SHP77 treated with DMSO at 0.1 percent for 48 hours (cell line): ENCODE measurements around the gene PLA2G4D.
A peak's percentile ranks its signal among the peaks of the same experiment; 100 is the strongest.
"Not testable (repeated sequence)": the region's sequence is repeated elsewhere in the genome, so short reads cannot be mapped to it uniquely, and the experiment has no call there.

Source experiments
- DNase-seq: peaks from one replicate; lab custom pipeline; 2025; lab: John Stamatoyannopoulos, UW

The PLA2G4D gene

GRCh38 chr15:42128476-42128875 is 34.1 kb upstream of the PLA2G4D start:
- DNase-seq = no peak

GRCh38 chr15:42123546-42123945 is 29.2 kb upstream of the PLA2G4D start:
- no peak for DNase-seq

- no peak for DNase-seq
These were observed 27.3 kb upstream of the PLA2G4D start for GRCh38 chr15:42121682-42122081.

- no peak for DNase-seq
These were observed 26.7 kb upstream of the PLA2G4D start for GRCh38 chr15:42121021-42121420.

GRCh38 chr15:42120285-42120684 is 25.9 kb upstream of the PLA2G4D start:
- DNase-seq = no peak

- DNase-seq = no peak
These were observed 25.0 kb upstream of the PLA2G4D start for GRCh38 chr15:42119446-42119760.

- no peak for DNase-seq
These were observed 24.5 kb upstream of the PLA2G4D start for GRCh38 chr15:42118650-42119445.

- DNase-seq = no peak
These were observed 17.6 kb upstream of the PLA2G4D start for GRCh38 chr15:42111924-42112323.

GRCh38 chr15:42110367-42110766 is 16.0 kb upstream of the PLA2G4D start:
- no peak for DNase-seq

- no peak for DNase-seq
These were observed 14.4 kb upstream of the PLA2G4D start for GRCh38 chr15:42108806-42109205.

- no peak for DNase-seq
These were observed 13.8 kb upstream of the PLA2G4D start for GRCh38 chr15:42108189-42108588.

GRCh38 chr15:42107473-42107872 is 13.1 kb upstream of the PLA2G4D start:
- peak; percentile 12 for DNase-seq

- no peak for DNase-seq
These were observed 11.9 kb upstream of the PLA2G4D start for GRCh38 chr15:42106288-42106687.

- DNase-seq = no peak
These were observed 9.9 kb upstream of the PLA2G4D start for GRCh38 chr15:42104095-42104891.

- no peak for DNase-seq
These were observed 8.4 kb upstream of the PLA2G4D start for GRCh38 chr15:42102646-42103235.

GRCh38 chr15:42101861-42102260 is 7.5 kb upstream of the PLA2G4D start:
- no peak for DNase-seq

- no peak for DNase-seq
These were observed 5.8 kb upstream of the PLA2G4D start for GRCh38 chr15:42100021-42100800.

GRCh38 chr15:42097018-42097417 is 2.7 kb upstream of the PLA2G4D start:
- no peak for DNase-seq

- no peak for DNase-seq
These were observed 396 bp downstream of the PLA2G4D start for GRCh38 chr15:42093966-42094365.

- no peak for DNase-seq
These were observed 1.7 kb downstream of the PLA2G4D start for GRCh38 chr15:42092398-42093318.

GRCh38 chr15:42091753-42092397 is 2.5 kb downstream of the PLA2G4D start:
- DNase-seq = not testable (repeated sequence)
